HFFc6 (cell line): ENCODE data around the gene RBL1. TPM values are rescaled to one million over a fixed set of nuclear protein-coding genes. Genes with fewer than 3 reads are reported as not detected.

Experiments
- DNase-seq: peaks from one replicate; pipeline ENCODE4 v3.0.0-alpha.2; 2018
- H3K27ac Mint-ChIP-seq: 2 replicates; pipeline ENCODE4 v1.8.0; 2020; ENCODE audit warnings: mild to moderate bottlenecking, mixed read lengths
- H3K27me3 Mint-ChIP-seq: 2 replicates; pipeline ENCODE4 v1.8.0; 2021; ENCODE audit warnings: mild to moderate bottlenecking, moderate library complexity, mixed read lengths; ENCODE audit not compliant: insufficient read depth
- H3K36me3 Mint-ChIP-seq: 2 replicates; pipeline ENCODE4 v1.8.0; 2021; ENCODE audit warnings: low read depth, mixed read lengths
- H3K4me1 Mint-ChIP-seq: 2 replicates; pipeline ENCODE4 v1.8.0; 2020; ENCODE audit warnings: low read depth, mixed read lengths
- H3K4me3 Mint-ChIP-seq: 2 replicates; pipeline ENCODE4 v1.8.0; 2020; ENCODE audit warnings: mild to moderate bottlenecking, moderate library complexity, mixed read lengths
- H3K9me3 Mint-ChIP-seq: 2 replicates; pipeline ENCODE4 v1.8.0; 2020; ENCODE audit warnings: mild to moderate bottlenecking, mixed read lengths
- CTCF ChIP-seq: fragments of 200-600 bp; sonication (generic); IDR thresholded peaks from 2 replicates; pipeline ENCODE4 v1.5.0; 2021; ENCODE audit warnings: antibody characterized with exemption, mild to moderate bottlenecking
- total RNA-seq, 6 experiments: library from RNA; stranded (reverse); fragmentation: NEBNext Ultra II Directional; extraction: Animal tissue kit (Norgen Biotek cat#: 25700); gene quantifications; 2 replicates in 1 of 6; 3 replicates in 5 of 6; pipeline ENCODE4 v1.2.3, GENCODE V29; 2021

RBL1 gene
- total RNA-seq, 6 experiments from 2014 or later: 6.6 to 13.3 (median 12.9) TPM

- Mint-ChIP-seq H3K36me3 (no peaks in the 10 kb centered on the region), H3K27me3 (no peaks in the 10 kb centered on the region), H3K9me3 (no peaks in the 10 kb centered on the region), H3K27ac (peak overlapping the region; percentile 98), H3K4me3 (peak overlapping the region; percentile 98), H3K4me1 (peaks cover 24% of the 10 kb centered on the region)
- no peak; the same call in 1 of the 2 replicates for TF ChIP-seq CTCF
- no peak for DNase-seq
Measured at GRCh38 chr20:37096415-37097041, 731 bp upstream of the RBL1 start.

- H3K36me3 Mint-ChIP-seq: no peaks in the 10 kb centered on the region
- peaks cover 24% of the 10 kb centered on the region for H3K4me1 Mint-ChIP-seq
- DNase-seq: no peak
- no peaks in the 10 kb centered on the region for H3K27me3 Mint-ChIP-seq
- no peaks in the 10 kb centered on the region for H3K9me3 Mint-ChIP-seq
- no peak for TF ChIP-seq CTCF
- peak overlapping the region; percentile 98 for H3K27ac Mint-ChIP-seq
- peak overlapping the region; percentile 98 for H3K4me3 Mint-ChIP-seq
Measured at GRCh38 chr20:37095108-37095598, 644 bp downstream of the RBL1 start.

- H3K27ac Mint-ChIP-seq: no peak overlapping the region
- no peak overlapping the region for H3K4me3 Mint-ChIP-seq
- H3K36me3 Mint-ChIP-seq: no peaks in the 10 kb centered on the region; the same call in 1 of the 2 replicates
- no peaks in the 10 kb centered on the region for H3K27me3 Mint-ChIP-seq
- DNase-seq: no peak
- peaks cover 15% of the 10 kb centered on the region for H3K4me1 Mint-ChIP-seq
- H3K9me3 Mint-ChIP-seq: no peaks in the 10 kb centered on the region
- no peak for TF ChIP-seq CTCF
Measured at GRCh38 chr20:37090407-37090806, 5.4 kb downstream of the RBL1 start.

GRCh38 chr20:37081717-37082289, 14.0 kb downstream of the RBL1 start:
- DNase-seq: no peak
- Mint-ChIP-seq H3K27ac (no peak overlapping the region), H3K4me3 (no peak overlapping the region), H3K27me3 (no peaks in the 10 kb centered on the region), H3K4me1 (no peaks in the 10 kb centered on the region), H3K36me3 (peaks cover 5% of the 10 kb centered on the region; the same call in 1 of the 2 replicates), H3K9me3 (no peaks in the 10 kb centered on the region)
- peak; percentile 68 for TF ChIP-seq CTCF

- TF ChIP-seq CTCF: no peak
- Mint-ChIP-seq H3K27ac (no peak overlapping the region), H3K4me1 (peaks cover 19% of the 10 kb centered on the region), H3K36me3 (peaks cover 14% of the 10 kb centered on the region), H3K27me3 (no peaks in the 10 kb centered on the region), H3K4me3 (no peak overlapping the region), H3K9me3 (no peaks in the 10 kb centered on the region)
- no peak for DNase-seq
Measured at GRCh38 chr20:37077009-37077408, 18.8 kb downstream of the RBL1 start.
